Hematopoietic multipotent progenitor cell treated with erythropoietin and hydrocortisone succinate and interleukin-3 and kit ligand, for 8 days (in vitro differentiated cells): ENCODE results near the gene KRTAP12-3.

Experiments used
- DNase-seq: peaks from one replicate; pipeline ENCODE4 v3.0.0-alpha.2; 2015

KRTAP12-3 gene

DNA sequence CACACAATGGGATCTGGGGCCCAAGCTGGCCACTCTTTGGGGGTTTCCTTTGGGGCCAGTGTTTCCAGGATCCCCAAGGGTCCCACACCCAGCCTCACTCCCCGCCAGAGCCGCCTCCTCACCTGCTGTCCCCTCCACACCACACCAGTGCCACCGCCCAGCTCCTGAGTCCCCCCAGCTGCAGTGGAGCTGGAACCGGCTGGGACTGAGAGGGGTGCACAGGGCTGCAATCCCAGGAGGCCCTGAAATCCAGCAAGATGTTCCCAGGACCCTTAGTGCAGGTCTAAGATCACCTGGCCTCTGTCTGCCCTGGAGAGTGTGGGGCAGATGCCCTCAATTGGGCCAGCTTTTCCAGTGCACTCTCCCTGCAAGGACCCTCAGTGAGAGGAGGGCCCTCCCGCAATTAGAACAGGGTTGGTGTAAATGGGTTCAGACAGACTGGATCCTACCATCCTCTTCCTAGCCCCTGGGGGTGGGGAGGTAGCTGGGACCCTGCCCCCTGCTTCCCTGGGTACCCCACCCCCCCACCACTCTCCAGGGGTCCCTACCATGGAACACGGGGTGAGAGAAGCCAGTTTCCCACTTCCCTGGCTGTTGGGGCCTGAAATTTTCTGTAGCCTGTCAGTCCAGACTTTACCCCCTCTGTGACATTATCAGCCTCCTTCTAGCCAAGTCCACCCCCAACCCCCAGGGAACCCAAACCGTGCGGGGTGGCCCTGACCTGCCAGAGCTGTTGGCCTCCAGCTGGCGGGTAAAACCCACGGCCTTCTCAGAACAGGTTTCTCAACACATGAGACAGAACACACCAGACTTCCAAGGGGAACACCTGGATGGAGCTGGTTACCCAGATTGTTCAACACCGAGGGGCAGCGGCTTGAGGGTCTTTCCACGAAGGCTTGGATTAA, 46.3 kb downstream of the KRTAP12-3 start:
- DNase-seq = no peak

DNA sequence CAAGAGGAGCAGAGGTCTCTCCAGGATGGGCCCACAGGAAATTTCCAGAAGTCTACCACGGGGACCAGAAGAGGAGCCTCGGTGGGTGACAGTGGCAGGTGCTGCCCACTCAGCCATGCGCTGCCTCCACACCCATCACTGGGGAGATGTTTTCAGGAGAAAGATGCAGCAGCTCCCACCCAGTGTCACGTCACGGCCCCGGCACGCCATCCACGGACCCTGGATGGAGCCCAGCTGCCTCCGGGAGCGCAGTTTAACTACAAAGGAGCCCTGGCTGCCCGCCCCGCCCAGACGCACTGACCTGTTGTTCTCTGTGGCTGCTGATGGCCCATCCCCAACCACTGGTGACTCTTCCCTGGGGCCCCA, 46.9 kb downstream of the KRTAP12-3 start:
- no peak for DNase-seq

DNA sequence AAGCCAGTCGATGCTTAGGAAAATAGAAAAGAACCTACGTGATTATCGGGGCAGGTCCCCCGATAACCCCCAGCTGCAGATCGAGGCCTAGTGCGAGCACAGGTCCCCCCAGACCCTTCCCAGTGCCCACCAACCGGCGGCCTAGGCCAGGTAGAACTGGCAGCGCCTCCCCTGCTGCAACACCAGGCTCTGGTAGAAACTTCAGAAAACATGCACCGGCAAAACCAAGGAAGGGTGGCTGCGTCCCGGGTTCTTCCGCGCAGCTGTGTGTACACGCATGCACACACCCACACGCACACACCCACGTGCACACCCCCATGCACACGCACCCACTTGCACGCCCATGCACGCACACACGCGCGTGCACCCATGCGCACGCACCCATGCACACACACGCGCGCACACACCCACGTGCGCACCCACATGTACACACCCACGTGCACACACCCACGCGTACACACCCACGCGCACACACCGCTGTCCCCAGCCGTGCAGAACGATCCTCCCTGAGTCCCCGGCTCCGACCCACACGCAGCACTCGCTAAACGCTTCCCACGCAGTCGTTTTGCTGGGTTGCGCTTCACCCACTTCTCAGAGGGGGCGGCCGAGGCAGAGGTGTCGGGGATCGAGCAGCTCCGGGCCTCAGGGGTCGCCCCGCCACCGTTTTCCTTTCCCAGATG, 48.4 kb downstream of the KRTAP12-3 start:
- no peak for DNase-seq

DNA sequence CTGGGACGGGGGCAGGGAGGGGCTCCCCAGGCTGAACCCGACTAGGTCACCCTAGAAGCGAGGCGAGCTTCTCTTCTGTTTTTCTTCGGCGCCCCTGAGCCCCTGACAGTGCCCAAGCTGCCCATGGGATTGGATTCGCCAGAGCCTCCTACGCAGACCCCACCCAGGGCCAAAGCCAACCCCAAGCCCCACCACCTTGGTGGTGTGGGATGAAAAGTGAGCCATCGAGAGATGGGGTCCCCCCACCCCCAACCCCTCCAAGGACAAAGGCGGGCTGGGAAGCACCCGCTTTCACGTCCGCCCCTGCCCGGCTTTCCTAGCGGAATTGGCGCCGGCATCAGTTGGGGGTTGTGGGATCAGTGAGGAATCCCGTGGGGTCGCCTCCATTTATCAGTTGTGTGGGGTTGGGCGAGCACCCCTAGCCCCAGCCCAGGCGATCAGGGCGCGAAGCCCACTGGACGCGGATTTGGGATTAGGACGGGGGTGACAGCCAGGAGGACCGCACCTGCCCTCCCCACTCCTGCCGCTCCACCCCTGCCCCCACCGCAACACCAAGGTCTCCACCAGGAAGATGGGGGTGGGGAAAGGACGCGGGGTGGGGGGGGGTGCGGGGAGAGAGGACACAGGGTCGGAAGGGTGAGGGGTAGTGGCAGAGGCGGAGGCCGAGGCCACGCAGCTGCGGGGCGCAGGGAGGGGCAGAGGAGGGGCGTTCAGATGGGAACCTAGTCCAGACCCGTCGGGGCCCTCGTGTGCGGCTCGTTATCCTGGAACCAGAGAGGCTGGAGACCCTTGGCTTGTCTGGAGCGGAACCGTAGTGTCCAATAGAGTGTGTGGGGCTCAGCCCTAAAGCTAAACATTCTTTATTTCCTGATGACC, 49.2 kb downstream of the KRTAP12-3 start:
- no peak for DNase-seq
